Epithelial cell of esophagus (primary cell): Measurements from ENCODE around the gene CD200R1.
"Not testable (repeated sequence)": the region's sequence is repeated elsewhere in the genome, so short reads cannot be mapped to it uniquely, and the experiment has no call there.

Experiments used
- DNase-seq: peaks from one replicate; pipeline ENCODE4 v3.0.0; 2010; ENCODE audit warnings: low read depth
- H3K4me3 ChIP-seq: 2 replicates; pipeline ENCODE4 v1.5.1; 2011; ENCODE audit warnings: mild to moderate bottlenecking, low read length, control low read depth
- CTCF ChIP-seq: IDR thresholded peaks from 2 replicates; pipeline ENCODE4 v1.5.1; 2011; ENCODE audit warnings: low read depth, mild to moderate bottlenecking, low read length, control low read depth, inconsistent platforms; ENCODE audit not compliant: insufficient read depth; ENCODE audit errors: missing control alignments

The CD200R1 gene

GRCh38 chr3:112925969-112926368, 48.9 kb downstream of the CD200R1 start:
- no peak overlapping the region for H3K4me3 ChIP-seq
- DNase-seq, result no peak
- TF ChIP-seq CTCF, result no peak

- no peak for TF ChIP-seq CTCF
- DNase-seq, result no peak
- H3K4me3 ChIP-seq, result no peak overlapping the region
These were observed 49.3 kb downstream of the CD200R1 start for GRCh38 chr3:112925560-112925959.

- DNase-seq, H3K4me3 ChIP-seq: not testable (repeated sequence)
These were observed 55.4 kb downstream of the CD200R1 start for GRCh38 chr3:112919541-112919940.

- no peak for DNase-seq
- TF ChIP-seq CTCF, result no peak
- H3K4me3 ChIP-seq, result no peak overlapping the region
These were observed 66.7 kb downstream of the CD200R1 start for GRCh38 chr3:112908252-112908651.

GRCh38 chr3:112904786-112905185, 70.1 kb downstream of the CD200R1 start:
- no peak for TF ChIP-seq CTCF
- DNase-seq, result no peak

GRCh38 chr3:112900113-112900512, 74.8 kb downstream of the CD200R1 start:
- no peak overlapping the region for H3K4me3 ChIP-seq
- DNase-seq, result no peak
- TF ChIP-seq CTCF, result no peak

More at GRCh38 chr3:112904786-112905185, 70.1 kb downstream of the CD200R1 start:
- no peak overlapping the region for H3K4me3 ChIP-seq

GRCh38 chr3:112897791-112898190, 77.1 kb downstream of the CD200R1 start:
- TF ChIP-seq CTCF, result no peak
- DNase-seq, result no peak
- H3K4me3 ChIP-seq, result no peak overlapping the region
